ENCODE measurements around the gene C21orf91.

Gene C21orf91

GRCh38 chr21:17819114-17819876 is at the start of gene C21orf91:
TSS of gene C21orf91 (minus strand) at chr21:17819356. CDS start at chr21:17818318, 1,038 bp downstream.
- DNase-seq: peak; percentile 83 to 87

DNA sequence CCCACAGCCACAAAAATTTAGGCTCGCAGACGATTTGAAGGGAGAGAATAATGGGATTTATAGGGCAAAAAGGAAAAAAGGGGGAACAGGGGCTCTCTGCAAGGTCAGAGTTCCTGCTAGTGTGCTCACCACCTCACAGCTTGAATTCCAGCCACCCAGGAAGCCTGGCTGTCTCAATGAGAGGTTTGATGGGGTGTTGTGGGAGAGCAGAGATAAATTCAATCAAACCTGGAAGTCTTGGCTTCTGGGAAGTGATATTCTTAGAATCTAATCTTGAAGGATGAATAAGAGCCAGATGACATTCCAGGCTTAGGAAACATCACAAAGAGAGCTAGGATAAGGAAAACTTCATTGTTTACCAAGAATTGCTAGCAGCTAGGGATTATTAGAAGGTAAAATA is 47.4 kb upstream of the C21orf91 start:
- no peak for DNase-seq

- no peak for DNase-seq
Measured at GRCh38 chr21:17859661-17860060, 40.5 kb upstream of the C21orf91 start.

GRCh38 chr21:17858747-17859146 is 39.6 kb upstream of the C21orf91 start:
- DNase-seq: no peak

DNA sequence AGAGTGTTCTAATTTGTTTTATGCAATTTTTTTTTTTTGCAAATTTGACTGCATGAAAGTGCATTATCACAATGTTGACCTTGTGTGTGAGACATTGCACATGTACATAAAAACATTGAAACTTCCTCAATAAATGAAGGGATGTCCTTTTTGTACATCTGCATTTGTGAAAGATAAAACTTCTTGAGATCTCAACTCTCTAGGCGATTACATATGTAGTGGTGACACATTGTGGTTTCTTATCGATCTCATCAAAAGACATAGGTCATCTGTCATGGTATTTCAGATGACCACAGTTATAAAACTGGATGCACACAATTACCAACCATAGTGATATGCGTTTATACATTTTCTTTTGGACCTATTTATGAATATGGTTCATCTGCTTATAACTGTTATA is 35.6 kb upstream of the C21orf91 start:
- DNase-seq: no peak

DNA sequence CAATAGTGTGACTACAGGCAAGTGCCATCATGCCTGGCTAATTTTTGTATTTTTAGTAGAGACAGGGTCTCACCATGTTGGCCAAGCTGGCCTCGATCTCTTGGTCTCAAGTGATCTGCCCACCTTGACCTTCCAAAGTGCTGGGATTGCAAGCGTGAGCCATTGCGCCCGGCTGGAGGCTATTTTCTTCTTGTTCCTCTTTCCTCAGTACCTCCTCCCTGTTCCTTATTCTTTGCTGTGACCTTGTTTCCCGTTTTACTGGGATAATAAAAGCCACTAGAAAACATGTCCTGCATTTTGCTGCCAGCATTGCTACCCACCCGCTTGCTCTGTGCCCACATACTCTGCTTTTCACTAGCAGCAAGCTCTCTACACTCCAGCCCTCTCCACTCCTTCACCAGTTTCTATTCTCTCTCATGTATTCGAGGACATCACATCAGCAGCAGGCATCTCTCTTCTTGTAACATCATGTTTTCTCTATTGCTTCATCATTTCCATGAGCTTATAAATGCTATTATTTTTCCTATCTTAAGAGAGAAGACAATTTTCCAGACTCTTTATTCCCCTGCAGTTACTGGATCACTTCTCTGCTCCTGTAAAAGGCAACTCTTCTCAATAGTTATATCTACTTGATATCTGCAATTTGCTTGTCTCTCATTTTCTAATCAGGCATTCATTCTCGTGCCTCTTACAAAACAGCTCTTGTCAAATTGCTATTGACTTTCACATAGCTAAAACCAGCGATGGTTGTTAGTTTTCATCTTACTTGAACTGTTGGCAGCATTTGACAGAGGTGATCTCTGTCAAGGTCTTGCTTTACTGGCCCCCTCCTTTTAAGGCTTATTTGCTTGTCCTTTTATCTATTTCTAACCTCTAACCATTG is 34.5 kb upstream of the C21orf91 start:
- DNase-seq: no peak

DNA sequence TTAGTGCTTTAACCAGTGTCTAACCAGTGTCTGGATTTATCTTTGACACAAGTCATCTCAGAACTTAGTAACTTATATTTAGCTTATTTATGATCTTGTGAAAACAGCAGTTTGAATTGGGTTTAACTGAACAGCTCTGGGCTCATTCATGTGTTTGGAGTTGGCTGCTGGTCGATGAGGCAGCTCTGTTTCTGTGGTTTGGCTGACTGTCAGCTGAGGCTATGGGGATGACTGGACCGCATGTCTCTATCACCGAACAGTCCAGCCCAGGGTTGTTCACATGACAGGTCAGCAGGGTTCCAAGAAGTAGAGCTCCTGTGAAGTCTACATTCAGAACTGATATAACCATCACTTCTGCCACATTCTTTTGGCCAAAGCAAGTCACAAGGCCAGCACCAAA is 29.1 kb upstream of the C21orf91 start:
- DNase-seq: peak in 1 of 2 experiments; percentile 8

DNA sequence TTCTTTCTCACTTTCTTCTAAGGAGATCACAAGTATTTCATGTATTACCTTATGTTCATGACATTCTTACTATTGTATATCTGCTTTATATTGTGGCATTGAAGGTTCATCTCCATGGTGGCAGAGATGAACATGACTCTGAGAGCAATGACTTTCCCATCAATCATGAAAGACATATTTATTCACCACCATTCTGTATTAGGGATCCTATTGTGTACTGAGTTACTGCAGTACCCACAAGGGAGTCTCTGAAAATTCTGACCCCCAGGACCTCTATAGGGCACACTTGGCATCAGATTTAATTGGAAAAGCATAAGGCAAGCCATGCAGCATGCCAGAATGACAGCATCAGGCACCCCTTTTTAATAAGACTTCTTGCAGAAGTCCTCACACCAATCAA is 21.9 kb upstream of the C21orf91 start:
- no peak for DNase-seq

- DNase-seq: no peak
Measured at GRCh38 chr21:17834639-17835354, 15.6 kb upstream of the C21orf91 start.

- DNase-seq: no peak
Measured at GRCh38 chr21:17829472-17829871, 10.3 kb upstream of the C21orf91 start.

- DNase-seq: no peak
Measured at GRCh38 chr21:17828223-17828622, 9.1 kb upstream of the C21orf91 start.

- DNase-seq: no peak
Measured at GRCh38 chr21:17823846-17824245, 4.7 kb upstream of the C21orf91 start.

GRCh38 chr21:17821121-17821520 is 2.0 kb upstream of the C21orf91 start:
- DNase-seq: no peak

DNA sequence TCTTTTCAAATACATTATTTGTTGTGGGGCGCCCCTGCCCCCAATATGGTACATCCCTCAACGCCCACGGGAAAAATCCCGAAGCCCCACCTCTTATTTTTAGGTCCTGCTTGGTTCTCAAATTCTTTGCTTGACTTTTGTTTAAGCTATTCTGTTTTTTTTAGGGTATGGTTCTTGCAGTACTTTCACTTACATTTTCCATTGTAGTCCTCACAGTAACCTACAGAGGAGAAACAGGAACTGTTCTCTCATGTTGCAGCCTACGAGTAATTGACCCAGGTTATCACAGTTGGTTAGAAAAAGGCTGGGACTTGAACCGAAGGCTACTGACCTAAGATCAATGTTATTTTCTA is 697 bp upstream of the C21orf91 start:
- no peak for DNase-seq

- DNase-seq: peak; percentile 37 to 55
Measured at GRCh38 chr21:17818186-17819113, 706 bp downstream of the C21orf91 start.

DNA sequence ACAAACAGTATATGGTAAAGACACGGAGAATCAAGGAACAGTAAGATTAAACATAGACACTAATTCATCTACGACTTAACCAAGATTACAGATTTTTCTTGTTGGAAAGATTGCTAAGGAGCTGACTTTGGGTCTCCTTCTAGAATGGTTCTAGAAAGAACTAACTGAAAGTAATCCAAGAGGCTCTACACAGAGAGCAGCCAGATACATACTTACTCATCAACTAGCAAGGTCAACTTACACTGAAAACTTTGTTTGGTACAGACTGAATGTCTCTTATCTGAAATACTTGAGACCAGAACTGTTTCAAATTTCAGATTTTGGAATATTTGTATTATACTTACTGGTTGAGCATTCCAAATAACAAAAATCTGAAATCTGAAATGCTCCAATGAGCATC is 5.8 kb downstream of the C21orf91 start:
- no peak for DNase-seq

GRCh38 chr21:17805966-17806365 is 13.2 kb downstream of the C21orf91 start:
- DNase-seq: no peak

GRCh38 chr21:17803536-17803935 is 15.6 kb downstream of the C21orf91 start:
- no peak for DNase-seq

DNA sequence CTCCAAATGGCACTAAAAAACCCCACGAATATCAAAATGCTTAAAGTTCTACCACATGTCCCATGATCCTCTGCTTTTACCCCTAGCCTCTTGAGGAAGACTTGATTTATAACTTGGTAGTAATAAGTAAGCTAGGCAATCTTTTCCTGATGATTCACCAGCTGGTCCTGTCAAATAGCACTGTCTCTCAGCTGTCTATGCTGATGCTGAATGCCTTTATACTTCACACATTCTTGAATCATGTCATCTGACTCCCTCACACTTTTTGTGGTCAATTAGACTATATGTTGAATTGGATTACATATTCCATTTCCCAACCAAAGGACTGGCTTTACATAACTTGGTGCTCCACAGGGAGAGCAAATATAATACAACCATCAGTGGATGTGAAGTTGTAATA is 16.6 kb downstream of the C21orf91 start:
- no peak for DNase-seq

- DNase-seq: no peak
Measured at GRCh38 chr21:17799414-17800164, 19.6 kb downstream of the C21orf91 start.

DNA sequence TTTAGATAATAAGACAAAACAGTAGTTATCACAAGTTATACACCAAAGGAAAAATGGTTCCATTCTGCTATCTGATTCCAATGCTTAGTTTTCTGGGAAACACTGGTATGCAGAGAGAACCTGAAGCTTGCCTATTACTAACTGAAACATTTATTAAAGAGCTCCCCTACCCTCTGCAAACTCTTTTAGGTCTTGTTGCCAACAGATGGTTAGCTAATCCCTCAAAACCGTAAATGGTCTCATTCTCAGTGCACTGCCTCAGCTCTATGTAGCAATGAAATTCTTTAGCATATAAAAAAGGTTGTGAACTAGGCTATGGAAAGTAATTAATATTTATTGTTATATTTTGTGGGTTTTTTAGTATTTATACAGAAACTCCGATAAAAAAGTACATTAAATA is 20.4 kb downstream of the C21orf91 start:
- DNase-seq: no peak

GRCh38 chr21:17797967-17798366 is 21.2 kb downstream of the C21orf91 start:
- DNase-seq: no peak

Measured in activated CD4-positive, alpha-beta T cell treated with anti-CD3 and anti-CD28 coated beads, Interleukin-2, amount 50 U/mL, for 48 hours (primary cell).